Measurements from ENCODE around the gene PIAS4. TPM values are rescaled to one million over a fixed set of nuclear protein-coding genes. Genes with fewer than 3 reads are reported as not detected.
"Not testable (repeated sequence)": the region's sequence is repeated elsewhere in the genome, so short reads cannot be mapped to it uniquely, and the experiment has no call there.

Gene PIAS4
- total RNA-seq: 10 to 100 TPM; 20.8 to 22.7 TPM
- 16.5 to 28.6 reads per million in 2 donors for total RNA-seq

DNA sequence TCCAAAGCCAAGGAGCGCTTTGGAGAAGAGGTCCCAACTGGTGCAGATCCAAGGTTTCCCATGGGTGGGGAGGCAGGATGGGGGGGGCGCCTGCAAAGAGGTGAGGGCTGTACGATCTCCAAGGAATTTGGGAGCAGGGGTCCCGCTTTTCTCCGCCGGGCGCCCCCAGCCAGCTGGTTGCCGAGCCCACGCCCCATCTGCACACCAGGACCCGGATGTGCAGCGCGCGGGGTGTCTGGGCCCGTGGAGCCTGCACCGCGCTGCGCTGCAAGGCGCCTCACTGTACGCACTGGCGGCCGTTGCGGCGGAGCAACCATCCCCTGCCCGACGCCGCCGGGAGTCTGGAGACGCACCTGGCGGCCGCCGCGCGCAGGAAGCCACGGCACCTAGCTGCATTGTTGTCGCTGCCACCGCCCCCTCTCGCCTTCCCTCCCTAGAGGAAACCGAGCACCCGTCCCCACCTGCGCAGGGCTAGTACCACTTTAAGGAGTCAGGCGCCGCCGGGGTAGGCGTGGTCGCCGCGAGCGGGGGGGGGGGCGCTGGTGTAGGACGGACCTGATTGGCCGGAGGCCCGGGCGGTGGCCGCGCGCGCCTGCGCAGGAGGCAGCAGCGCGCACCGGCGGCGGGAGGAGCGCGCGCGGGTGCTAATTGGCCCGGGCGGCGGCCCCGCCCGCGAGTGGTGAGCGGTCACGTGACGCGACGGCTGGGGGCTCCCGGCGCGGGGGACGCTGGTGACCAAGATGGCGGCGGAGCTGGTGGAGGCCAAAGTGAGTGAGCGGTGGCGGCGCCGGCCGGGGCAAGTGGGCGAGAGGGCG, at the start of gene PIAS4:
Gene PIAS4, plus strand, starts transcription at position 716 of the 815 bp plus-strand sequence. Its CDS starts 25 bp downstream, at position 741.
- ATAC-seq (peak; percentile 93), DNase-seq (peak; percentile 92 to 96 (median 96))
- Mint-ChIP-seq H3K36me3 (ENCODE audit: low read depth) (no peaks in the 10 kb centered on the region), H3K4me1 (peaks cover 13% of the 10 kb centered on the region), H3K27me3 (no peaks in the 10 kb centered on the region), H3K27ac (peak within 1 kb of the TSS; percentile 67), H3K4me3 (peak within 1 kb of the TSS; percentile 90)
- H3K9me3 ChIP-seq (ENCODE audit: control insufficient read depth, low read length, poor library complexity, severe bottlenecking): no peaks in the 10 kb centered on the region

DNA sequence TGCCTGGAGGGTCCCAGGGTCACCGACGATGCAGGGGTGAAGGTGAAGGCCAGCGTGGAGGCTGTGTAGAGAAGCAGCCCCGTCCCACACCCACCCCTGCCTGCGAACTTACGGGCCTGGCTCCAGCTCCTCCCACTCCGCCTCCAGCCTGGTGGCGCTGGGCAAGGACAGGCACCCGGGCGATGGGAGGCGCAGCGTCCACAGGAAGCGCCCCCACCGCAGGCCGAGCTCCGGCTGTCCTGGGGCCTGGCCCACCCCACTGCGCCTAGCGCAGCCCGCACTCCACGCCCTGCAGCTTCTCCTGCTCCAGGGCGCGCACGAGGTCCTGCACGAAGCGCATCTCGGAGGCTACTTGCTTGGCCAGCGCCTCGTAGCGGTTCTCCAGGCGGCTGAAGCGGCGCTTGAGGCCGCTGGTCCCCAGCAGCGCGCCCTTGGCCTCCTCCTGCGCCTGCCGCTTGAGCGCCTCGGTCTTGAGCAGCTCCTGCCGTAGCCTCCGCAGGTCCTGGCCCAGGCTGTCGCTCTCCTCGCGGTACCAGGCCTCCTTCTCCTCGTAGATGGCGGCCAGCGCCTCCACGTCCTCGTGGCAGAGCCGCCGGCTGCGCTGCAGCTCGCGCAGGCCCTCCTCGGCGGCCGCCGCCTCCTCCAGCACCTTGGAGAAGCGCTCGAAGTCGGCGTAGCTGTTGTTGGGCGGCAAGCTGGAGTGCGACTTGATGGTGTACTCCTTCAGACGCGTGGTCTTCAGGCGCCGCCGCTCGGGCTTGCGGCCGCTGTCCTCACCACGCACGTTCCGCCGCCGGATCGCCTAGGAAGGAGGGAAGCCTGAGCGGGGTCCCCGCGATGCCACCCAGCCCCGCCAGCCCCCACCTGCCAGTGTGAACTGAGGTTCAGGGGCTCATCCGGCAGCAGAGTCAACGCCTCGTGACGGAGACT, 48.4 kb upstream of the PIAS4 start:
- no peaks in the 10 kb centered on the region for H3K27me3 Mint-ChIP-seq
- peaks cover 2% of the 10 kb centered on the region for H3K36me3 Mint-ChIP-seq (ENCODE audit: low read depth)

DNA sequence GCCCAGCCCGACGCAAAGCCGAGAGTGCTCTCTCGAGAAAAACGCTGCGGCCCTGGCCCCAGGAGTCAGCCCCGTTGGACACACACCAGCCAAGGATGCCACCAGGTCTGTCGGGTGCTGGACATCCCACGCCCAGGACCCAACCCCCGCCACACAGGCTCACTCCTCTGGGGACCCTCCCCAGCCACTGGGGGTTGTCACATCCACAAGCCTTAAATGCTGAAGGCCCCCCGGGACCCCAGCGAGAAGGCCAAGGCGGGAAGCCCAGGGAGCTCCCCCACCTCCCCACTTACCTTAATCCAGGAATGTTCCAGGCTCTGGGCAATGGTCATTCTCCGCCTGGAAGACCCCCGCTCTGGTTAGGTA, 47.8 kb upstream of the PIAS4 start:
- Mint-ChIP-seq H3K27ac (no peak overlapping the region), H3K36me3 (ENCODE audit: low read depth) (peaks cover 2% of the 10 kb centered on the region), H3K27me3 (no peaks in the 10 kb centered on the region), H3K4me3 (no peak overlapping the region), H3K4me1 (peaks cover under 1% of the 10 kb centered on the region)
- DNase-seq: no peak
- H3K9me3 ChIP-seq (ENCODE audit: control insufficient read depth, low read length, poor library complexity, severe bottlenecking): no peaks in the 10 kb centered on the region
- no peak for ATAC-seq

More for the DNA sequence above, 48.4 kb upstream of the PIAS4 start:
- no peaks in the 10 kb centered on the region for H3K9me3 ChIP-seq (ENCODE audit: control insufficient read depth, low read length, poor library complexity, severe bottlenecking)
- Mint-ChIP-seq H3K27ac (no peak overlapping the region), H3K4me1 (peaks cover 2% of the 10 kb centered on the region), H3K4me3 (no peak overlapping the region)
- DNase-seq: no peak
- ATAC-seq: no peak

- no peaks in the 10 kb centered on the region for H3K9me3 ChIP-seq (ENCODE audit: control insufficient read depth, low read length, poor library complexity, severe bottlenecking)
- Mint-ChIP-seq H3K4me3 (no peak overlapping the region), H3K36me3 (ENCODE audit: low read depth) (peaks cover 2% of the 10 kb centered on the region), H3K4me1 (no peaks in the 10 kb centered on the region), H3K27me3 (no peaks in the 10 kb centered on the region), H3K27ac (no peak overlapping the region)
- ATAC-seq (no peak), DNase-seq (no peak)
These were observed 46.5 kb upstream of the PIAS4 start for GRCh38 chr19:3961007-3961406.

DNA sequence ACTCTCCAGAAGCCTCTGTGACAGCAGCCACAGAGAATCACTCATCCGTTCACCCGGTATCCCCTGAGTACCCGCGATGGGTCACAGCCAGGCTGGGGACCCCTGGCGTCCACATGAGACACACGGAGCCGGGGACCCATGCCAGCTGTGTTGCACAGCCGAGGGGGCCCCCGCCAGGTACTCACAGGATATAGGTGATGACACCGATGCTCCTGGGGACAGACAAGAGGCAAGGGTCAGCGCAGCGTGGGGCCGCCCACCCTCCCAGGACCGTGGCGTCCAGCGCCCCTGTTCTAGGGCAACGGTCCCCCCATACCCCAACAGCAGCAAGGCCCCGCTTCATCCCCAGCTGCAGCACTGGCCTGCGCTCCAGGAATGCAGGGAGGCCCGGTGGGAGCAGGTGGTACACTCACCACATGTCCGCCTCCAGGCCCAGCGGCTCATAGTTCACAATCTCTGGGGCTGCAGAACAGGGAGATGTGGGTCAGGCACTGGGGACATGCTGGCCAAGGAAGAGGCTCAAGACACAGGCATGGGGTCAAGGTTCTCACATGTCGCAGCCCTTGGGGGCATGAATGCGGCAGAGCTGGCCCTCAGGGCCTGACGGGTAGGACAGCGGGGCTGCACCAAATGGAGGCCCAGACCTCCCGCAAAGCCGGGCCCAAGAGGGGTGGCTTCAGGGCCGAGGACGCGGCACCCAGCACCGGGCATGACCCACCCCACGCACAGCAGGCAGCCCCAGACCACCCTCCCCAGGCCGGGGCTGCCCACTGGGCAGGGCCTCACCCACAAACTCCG, 43.9 kb upstream of the PIAS4 start:
- peaks cover 2% of the 10 kb centered on the region for H3K4me1 Mint-ChIP-seq
- no peak overlapping the region for H3K4me3 Mint-ChIP-seq
- no peak overlapping the region for H3K27ac Mint-ChIP-seq
- no peak for ATAC-seq
- peaks cover 5% of the 10 kb centered on the region for H3K36me3 Mint-ChIP-seq (ENCODE audit: low read depth)
- no peaks in the 10 kb centered on the region for H3K9me3 ChIP-seq (ENCODE audit: control insufficient read depth, low read length, poor library complexity, severe bottlenecking)
- no peak for DNase-seq
- H3K27me3 Mint-ChIP-seq: no peaks in the 10 kb centered on the region

DNA sequence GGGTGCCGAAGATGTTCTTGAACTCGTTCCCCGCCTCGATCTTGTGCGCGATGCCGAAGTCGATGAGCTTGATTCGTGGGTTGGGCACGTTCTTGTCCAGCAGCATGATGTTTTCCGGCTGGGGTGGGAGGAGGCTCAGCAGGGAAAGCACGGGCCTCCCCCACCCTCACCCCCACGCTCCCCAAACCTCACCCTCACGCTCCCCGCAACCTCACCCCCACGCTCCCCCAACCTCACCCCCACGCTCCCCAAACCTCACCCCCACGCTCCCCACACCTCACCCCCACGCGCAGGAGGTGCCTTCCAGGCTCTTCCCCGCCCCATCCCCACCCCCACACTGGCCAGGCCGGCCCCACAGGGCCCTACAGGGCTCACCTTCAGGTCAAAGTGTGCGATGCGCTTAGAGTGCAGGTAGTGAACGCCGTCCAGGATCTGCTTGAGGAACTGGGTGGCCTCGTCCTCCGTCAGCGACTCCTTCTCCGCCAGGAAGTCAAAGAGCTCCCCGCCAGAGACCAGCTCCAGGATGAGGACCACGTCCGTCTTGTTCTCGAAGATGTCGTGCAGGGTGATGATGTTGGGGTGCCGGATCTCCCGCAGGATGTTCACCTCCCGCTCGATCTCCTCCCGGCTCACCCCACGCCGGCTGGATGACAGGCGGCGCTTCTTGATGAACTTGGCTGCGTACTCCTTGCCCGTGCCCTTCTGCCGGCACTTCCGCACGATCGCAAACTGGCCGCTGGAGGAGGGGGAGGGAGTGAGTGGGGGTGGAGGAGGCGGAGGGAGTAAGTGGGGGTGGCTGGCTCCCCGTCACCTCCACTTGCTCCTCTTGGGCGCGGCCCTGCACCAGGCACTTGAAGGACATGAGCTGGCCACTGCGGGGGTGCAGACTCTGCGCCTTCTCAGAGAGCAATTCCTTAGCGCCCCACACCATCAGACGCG, 43.0 kb upstream of the PIAS4 start:
- Mint-ChIP-seq H3K4me1 (peaks cover 5% of the 10 kb centered on the region), H3K27ac (no peak overlapping the region), H3K27me3 (no peaks in the 10 kb centered on the region), H3K36me3 (ENCODE audit: low read depth) (peaks cover 5% of the 10 kb centered on the region), H3K4me3 (no peak overlapping the region)
- DNase-seq (no peak), ATAC-seq (no peak)
- H3K9me3 ChIP-seq (ENCODE audit: control insufficient read depth, low read length, poor library complexity, severe bottlenecking): no peaks in the 10 kb centered on the region

GRCh38 chr19:3966051-3967017, 41.2 kb upstream of the PIAS4 start:
- H3K9me3 ChIP-seq (ENCODE audit: control insufficient read depth, low read length, poor library complexity, severe bottlenecking): no peaks in the 10 kb centered on the region
- H3K36me3 Mint-ChIP-seq (ENCODE audit: low read depth): peaks cover 7% of the 10 kb centered on the region
- no peak overlapping the region for H3K4me3 Mint-ChIP-seq
- ATAC-seq (no peak), DNase-seq (no peak)
- H3K27me3 Mint-ChIP-seq: no peaks in the 10 kb centered on the region
- no peak overlapping the region for H3K27ac Mint-ChIP-seq
- H3K4me1 Mint-ChIP-seq: peaks cover 18% of the 10 kb centered on the region

GRCh38 chr19:3967983-3968382, 39.6 kb upstream of the PIAS4 start:
- not testable (repeated sequence) for H3K4me3 Mint-ChIP-seq; DNase-seq; ATAC-seq; H3K36me3 Mint-ChIP-seq (ENCODE audit: low read depth); H3K27me3 Mint-ChIP-seq; H3K9me3 ChIP-seq (ENCODE audit: control insufficient read depth, low read length, poor library complexity, severe bottlenecking)
- H3K4me1 Mint-ChIP-seq: peaks cover 19% of the 10 kb centered on the region
- peak overlapping the region; percentile 53 for H3K27ac Mint-ChIP-seq

DNA sequence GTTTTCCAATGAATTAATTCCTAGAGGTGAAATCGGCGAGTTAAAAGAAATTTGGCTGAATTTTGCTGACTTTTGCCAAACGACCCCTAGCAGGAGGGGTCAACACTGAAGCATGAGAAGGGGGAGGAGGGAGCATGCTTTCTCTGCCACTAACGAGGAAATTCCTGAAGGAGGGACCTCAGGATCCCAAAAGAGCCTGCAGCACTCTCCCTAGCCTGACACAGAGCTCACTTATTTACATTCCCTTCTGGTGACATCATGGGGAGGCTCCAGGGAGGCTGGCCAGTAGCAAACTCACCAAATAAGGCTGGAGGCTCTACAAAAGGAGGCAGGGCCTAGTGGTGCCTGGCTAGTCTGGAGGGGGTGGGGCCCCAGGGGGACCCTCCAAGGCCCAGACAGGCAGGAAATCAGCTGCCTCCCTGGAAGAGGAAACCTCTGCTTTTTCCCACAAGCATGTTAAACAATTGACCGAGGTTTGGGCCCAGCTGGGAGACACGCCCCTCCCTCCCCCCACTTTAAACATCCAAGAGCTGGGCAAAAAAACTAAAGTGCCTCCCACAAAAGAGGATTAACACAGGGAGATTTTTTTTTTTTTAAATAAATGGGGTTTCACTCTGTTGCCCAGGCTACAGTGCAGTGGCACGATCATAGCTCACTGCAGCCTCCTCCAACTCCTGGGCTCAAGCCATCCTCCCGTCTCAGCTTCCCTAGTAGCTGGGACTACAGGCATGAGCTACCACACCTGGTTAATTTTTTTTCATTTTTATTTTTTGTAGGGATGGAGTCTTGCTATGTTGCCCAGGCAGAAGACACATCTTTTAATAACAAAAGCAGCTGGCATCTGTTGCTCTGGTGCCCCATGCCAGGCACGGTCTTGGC, 38.7 kb upstream of the PIAS4 start:
- no peak for DNase-seq
- no peak for ATAC-seq
- Mint-ChIP-seq H3K4me3 (peak overlapping the region; percentile 94), H3K27me3 (no peaks in the 10 kb centered on the region), H3K36me3 (ENCODE audit: low read depth) (peaks cover 4% of the 10 kb centered on the region), H3K27ac (peak overlapping the region; percentile 96), H3K4me1 (peaks cover 19% of the 10 kb centered on the region)
- no peaks in the 10 kb centered on the region for H3K9me3 ChIP-seq (ENCODE audit: control insufficient read depth, low read length, poor library complexity, severe bottlenecking)

DNA sequence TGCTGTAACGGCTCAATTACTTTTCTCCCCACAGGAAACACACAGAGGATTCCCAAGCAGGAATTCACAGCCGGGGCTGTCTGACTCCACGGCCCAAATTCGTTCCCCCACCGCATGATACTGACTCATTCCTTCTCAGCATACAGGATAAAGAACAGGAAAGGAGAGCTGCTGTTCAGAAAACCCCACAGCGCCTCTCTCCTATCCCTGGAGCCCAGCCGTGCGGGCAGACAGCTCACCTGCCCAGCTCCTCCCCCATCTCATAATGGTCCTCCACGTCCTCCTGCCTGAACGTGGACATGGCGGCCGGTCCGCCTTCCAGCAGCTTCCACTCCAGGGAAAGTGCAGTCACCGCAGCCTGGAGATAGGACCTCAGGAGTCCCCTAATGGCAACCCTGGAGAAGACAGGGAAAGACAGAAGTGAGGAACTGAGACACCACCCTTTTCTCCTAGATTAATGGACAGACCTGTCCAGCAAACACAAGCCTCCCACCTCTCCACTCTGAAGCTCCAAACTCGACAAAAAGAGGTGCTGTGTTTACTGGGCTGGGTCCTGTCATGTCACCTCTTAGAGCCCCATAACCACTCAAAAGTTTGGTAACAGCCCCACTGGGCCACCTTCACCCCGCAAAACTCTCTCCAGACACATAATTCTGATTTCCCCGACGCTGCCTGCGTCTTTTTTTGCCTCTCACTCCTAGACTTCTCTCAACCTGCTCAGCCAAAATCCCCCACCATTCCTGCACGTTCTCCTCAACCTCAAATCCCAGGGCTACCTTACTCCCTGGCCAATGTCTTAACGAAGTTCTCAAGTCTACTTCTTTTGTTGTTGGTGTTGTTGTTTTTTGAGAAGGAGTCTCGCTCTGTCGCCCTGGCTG, 37.9 kb upstream of the PIAS4 start:
- Mint-ChIP-seq H3K4me1 (peaks cover 19% of the 10 kb centered on the region), H3K27me3 (no peaks in the 10 kb centered on the region), H3K36me3 (ENCODE audit: low read depth) (peaks cover 4% of the 10 kb centered on the region), H3K4me3 (peak overlapping the region; percentile 94), H3K27ac (peak overlapping the region; percentile 96)
- ATAC-seq: no peak
- no peaks in the 10 kb centered on the region for H3K9me3 ChIP-seq (ENCODE audit: control insufficient read depth, low read length, poor library complexity, severe bottlenecking)
- no peak for DNase-seq

Data from T-helper 17 cell (primary cell).